HepG2 (cell line): ENCODE results near the gene REELD1. TPM values are rescaled to one million over a fixed set of nuclear protein-coding genes. Genes with fewer than 3 reads are reported as not detected.

Experiments
- ATAC-seq: fragments of 200-7000 bp; cut with Tn5 transposase; 3 replicates; pipeline ENCODE4 v1.9.1; 2020; ENCODE audit warnings: mild to moderate bottlenecking, moderate library complexity
- BruUV-seq: library from RNA; stranded (reverse); fragments of 400-500 nt; replicated peaks from 2 replicates; lab custom pipeline; 2021; lab: Mats Ljungman, UMichigan
- CTCF ChIA-PET: fragments of 300-600 bp; formaldehyde crosslinking; extraction: SDS; loops from one replicate; lab custom pipeline; 2021; ENCODE audit warnings: low total read pairs, inconsistent platforms, low intra/inter-chr PET ratio; lab: Yijun Ruan, JAX
- POLR2A ChIA-PET: fragments of 350-600 bp; sonication (Branson Sonifier 250); formaldehyde crosslinking; loops from one replicate; lab custom pipeline; 2020; ENCODE audit warnings: antibody characterized with exemption, inconsistent platforms; lab: Yijun Ruan, JAX
- DNase-seq: peaks from one replicate; pipeline ENCODE4 v3.0.0-alpha.2; 2015; ENCODE audit warnings: low spot score
- FAIRE-seq: peaks from 3 replicates; lab custom pipeline; 2011; peaks lifted over from hg19 to GRCh38; lab: Jason Lieb, UNC
- H2AFZ ChIP-seq: one replicate; pipeline ENCODE4 v1.6.1; 2011; ENCODE audit warnings: low read length, inconsistent platforms
- H3K27ac ChIP-seq: fragments of 300-600 bp; 3 replicates; pipeline ENCODE4 v1.8.0; 2011; ENCODE audit warnings: mixed run types, mild to moderate bottlenecking, mixed read lengths, low read length, inconsistent platforms; ENCODE audit not compliant: insufficient read depth; ENCODE audit errors: extremely low read length
- H3K27me3 ChIP-seq, 2 experiments: fragments of 200-600 bp in 1 of 2; 2 replicates in 1 of 2; 3 replicates in 1 of 2; pipeline versions ENCODE4 v1.6.0 to v1.8.0; 2011; ENCODE audit warnings: low read length in 2 of 2, mild to moderate bottlenecking in 2 of 2, moderate library complexity in 2 of 2, inconsistent platforms in 1 of 2; ENCODE audit not compliant: insufficient read depth in 2 of 2, control insufficient read depth in 1 of 2
- H3K36me3 ChIP-seq, 2 experiments: fragments of 200-600 bp in 1 of 2; replicated peaks in 1 of 2; 2 replicates in 1 of 2; 3 replicates in 1 of 2; pipeline versions ENCODE4 v1.5.1 to v1.8.0; 2011; ENCODE audit warnings: low read length in 2 of 2, inconsistent platforms in 1 of 2; ENCODE audit not compliant: insufficient read depth in 2 of 2, control insufficient read depth in 1 of 2
- H3K4me1 ChIP-seq: 2 replicates; pipeline ENCODE4 v1.5.1; 2012; ENCODE audit warnings: low read length, inconsistent platforms; ENCODE audit not compliant: insufficient read depth
- H3K4me2 ChIP-seq: 2 replicates; pipeline ENCODE4 v1.6.0; 2011; ENCODE audit warnings: low read depth, low read length, inconsistent platforms
- H3K4me3 ChIP-seq, 3 experiments: fragments of 200-600 bp in 1 of 3; sonication (generic), shearing (Covaris generic) in 1 of 3; replicated peaks in 1 of 3; 2 replicates each; pipeline ENCODE4 v1.5.1; 2011 to 2016; ENCODE audit warnings: low read length in 3 of 3, inconsistent platforms in 2 of 3, low read depth in 2 of 3, mild to moderate bottlenecking in 2 of 3, control low read depth in 1 of 3, mixed read lengths in 1 of 3; ENCODE audit not compliant: insufficient read depth in 1 of 3
- H3K79me2 ChIP-seq: one replicate; pipeline ENCODE4 v1.6.1; 2011; ENCODE audit warnings: low read length, inconsistent platforms; ENCODE audit not compliant: insufficient read depth
- H3K9ac ChIP-seq: 2 replicates; pipeline ENCODE4 v1.6.0; 2011; ENCODE audit warnings: mild to moderate bottlenecking, low read depth, low read length, inconsistent platforms; ENCODE audit not compliant: insufficient read depth
- H3K9me3 ChIP-seq: 2 replicates; pipeline ENCODE4 v1.5.1; 2012; ENCODE audit warnings: mild to moderate bottlenecking, low read length
- H4K20me1 ChIP-seq: 2 replicates; pipeline ENCODE4 v1.6.0; 2011; ENCODE audit warnings: inconsistent platforms, mild to moderate bottlenecking, low read length, moderate library complexity; ENCODE audit not compliant: insufficient read depth
- GATAD1 ChIP-seq: IDR thresholded peaks from 2 replicates; pipeline ENCODE4 v1.6.1; 2016; ENCODE audit warnings: missing genetic modification reagents, missing compliant biosample characterization
- KDM2A ChIP-seq: sonication (generic); formaldehyde crosslinking; IDR thresholded peaks from 2 replicates; pipeline ENCODE4 v1.4.0; 2020; ENCODE audit warnings: low read depth, missing genetic modification reagents, borderline replicate concordance
- KDM5B ChIP-seq: sonication (generic); formaldehyde crosslinking; IDR thresholded peaks from 2 replicates; pipeline ENCODE4 v1.4.0; 2020; ENCODE audit warnings: missing genetic modification reagents, mild to moderate bottlenecking, borderline replicate concordance
- PLRG1 ChIP-seq: fragments of 450-650 bp; conservative IDR thresholded peaks from 2 replicates; pipeline ENCODE4 v1.6.1; 2016
- ZNF124 ChIP-seq: sonication (generic); formaldehyde crosslinking; IDR thresholded peaks from 2 replicates; pipeline ENCODE4 v1.4.0; 2020; ENCODE audit warnings: missing genetic modification reagents
- ZNF274 ChIP-seq: sonication (generic); formaldehyde crosslinking; IDR thresholded peaks from 2 replicates; pipeline ENCODE4 v1.5.1; 2020; ENCODE audit warnings: mild to moderate bottlenecking, missing genetic modification reagents
- ZNF282 ChIP-seq: fragments of 450-650 bp; IDR thresholded peaks from 2 replicates; pipeline ENCODE4 v1.6.1; 2018; ENCODE audit not compliant: partially characterized antibody
- ZNF777 ChIP-seq: sonication (generic); formaldehyde crosslinking; IDR thresholded peaks from 2 replicates; pipeline ENCODE4 v1.4.0; 2020; ENCODE audit warnings: missing genetic modification reagents
- ZNF816 ChIP-seq: sonication (generic); formaldehyde crosslinking; IDR thresholded peaks from 2 replicates; pipeline ENCODE4 v1.8.0; 2022; ENCODE audit warnings: missing genetic modification reagents, mild to moderate bottlenecking, borderline replicate concordance
- ZNF83 ChIP-seq: sonication (generic); formaldehyde crosslinking; IDR thresholded peaks from 2 replicates; pipeline ENCODE4 v1.4.0; 2020; ENCODE audit warnings: missing genetic modification reagents, mild to moderate bottlenecking, borderline replicate concordance
- WGBS: methylation state at CpG from one replicate; pipeline ENCODE4 v1.1.6; 2017; ENCODE audit warnings: low lambda C conversion rate; 5-methylcytosine and 5-hydroxymethylcytosine counted together
- in situ Hi-C: cut with HindIII; loops from 2 replicates; pipeline ENCODE4 v1.10.0; 2017; ENCODE audit warnings: low pct_unique_long_range_greater_than_20kb; ENCODE audit not compliant: extremely low pct_ligation_motif_present
- intact Hi-C: fragments of 100-400 bp; cut with micrococcal nuclease; formaldehyde crosslinking; loops from one replicate; pipeline ENCODE4 v1.10.0; 2022; ENCODE audit not compliant: unreplicated experiment
- polyA plus RNA-seq, 8 experiments: library from polyadenylated mRNA; depleted of rRNA in 3 of 8; stranded (reverse) in 7 of 8; unstranded in 1 of 8; fragments of >200 nt; fragmentation: Illumina TruSeq in 4 of 8; extraction: Trizol in 4 of 8; gene quantifications; 2 replicates each; pipeline versions ENCODE4 v1.2.1 to v1.2.3, GENCODE V29; 2011 to 2016; ENCODE audit warnings: low read depth in 4 of 8, missing spikeins in 1 of 8, mixed read lengths in 1 of 8; ENCODE audit not compliant: insufficient read depth in 1 of 8
- total RNA-seq, 5 experiments: library from RNA; depleted of rRNA; stranded (reverse); fragments of >200 nt; fragmentation: Illumina TruSeq; extraction: Trizol; gene quantifications; 2 replicates each; pipeline ENCODE4 v1.2.3, GENCODE V29; 2016; ENCODE audit warnings: low read depth in 1 of 5
- TF ChIP-seq, protein P1 (sequence below): IDR thresholded peaks from 2 replicates; pipeline ENCODE4 v1.6.1; 2016
- TF ChIP-seq, protein P2 (sequence below): sonication (generic); formaldehyde crosslinking; IDR thresholded peaks from 2 replicates; pipeline ENCODE4 v1.4.0; 2020; ENCODE audit warnings: missing genetic modification reagents

REELD1 gene
- total and polyA plus RNA-seq, 2 of the 13 experiments (the other 11 are each of a cell fraction or from before 2014, with no cell fraction given) = 0.04 to 0.26 TPM

DNA sequence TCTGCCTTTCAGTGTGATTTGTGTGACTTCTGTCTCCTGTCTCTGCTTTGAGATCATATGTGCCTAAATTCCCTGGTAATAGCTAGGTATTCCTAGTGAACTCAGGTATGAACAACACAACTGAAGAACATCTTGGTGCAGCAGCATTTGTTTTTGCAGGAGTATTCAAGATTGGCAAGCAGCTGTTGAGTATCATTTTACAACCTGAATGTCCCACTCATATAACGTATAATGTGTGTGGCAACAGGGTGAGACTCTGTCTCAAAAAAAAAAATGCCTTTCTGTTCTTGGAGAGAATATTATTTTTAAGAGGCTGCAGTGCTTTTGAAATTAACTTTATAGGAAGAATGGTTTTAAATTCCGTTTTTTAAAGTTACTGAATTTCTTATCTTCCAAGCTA, 31.1 kb upstream of the REELD1 start:
- POLR2A ChIA-PET = no interaction called here
- Histone ChIP-seq H3K4me2 (no peak overlapping the region), H3K27me3 (no peaks in the 10 kb centered on the region), H3K4me3 (no peak overlapping the region), H3K27ac (no peak overlapping the region), H3K4me1 (0 out of 2 replicates have a peak, but pooled peaks cover 13% of the 10 kb centered on the region), H3K9me3 (no peaks in the 10 kb centered on the region), H4K20me1 (no peaks in the 10 kb centered on the region; the same call in 1 of the 2 replicates), H3K79me2 (peaks cover 7% of the 10 kb centered on the region), H2AFZ (no peak overlapping the region), H3K36me3 (peaks cover 4 to 33% of the 10 kb centered on the region in 2 experiments; a peak in 3 of 5 replicates), H3K9ac (no peak overlapping the region)
- no peak for DNase-seq
- no peak for FAIRE-seq
- intact Hi-C loops (no loop called here), in situ Hi-C loops (no loop called here)
- 95% methylated on average over 2 of the region's 2 CpGs for WGBS
- BruUV-seq = no TSS peak
- no peak for ATAC-seq
- CTCF ChIA-PET = no interaction called here
- no peak for TF ChIP-seq KDM5B (CRISPR knock-in tag)
- TF ChIP-seq, protein P1, sequence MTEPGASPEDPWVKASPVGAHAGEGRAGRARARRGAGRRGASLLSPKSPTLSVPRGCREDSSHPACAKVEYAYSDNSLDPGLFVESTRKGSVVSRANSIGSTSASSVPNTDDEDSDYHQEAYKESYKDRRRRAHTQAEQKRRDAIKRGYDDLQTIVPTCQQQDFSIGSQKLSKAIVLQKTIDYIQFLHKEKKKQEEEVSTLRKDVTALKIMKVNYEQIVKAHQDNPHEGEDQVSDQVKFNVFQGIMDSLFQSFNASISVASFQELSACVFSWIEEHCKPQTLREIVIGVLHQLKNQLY (CRISPR knock-in tag) = no peak

DNA sequence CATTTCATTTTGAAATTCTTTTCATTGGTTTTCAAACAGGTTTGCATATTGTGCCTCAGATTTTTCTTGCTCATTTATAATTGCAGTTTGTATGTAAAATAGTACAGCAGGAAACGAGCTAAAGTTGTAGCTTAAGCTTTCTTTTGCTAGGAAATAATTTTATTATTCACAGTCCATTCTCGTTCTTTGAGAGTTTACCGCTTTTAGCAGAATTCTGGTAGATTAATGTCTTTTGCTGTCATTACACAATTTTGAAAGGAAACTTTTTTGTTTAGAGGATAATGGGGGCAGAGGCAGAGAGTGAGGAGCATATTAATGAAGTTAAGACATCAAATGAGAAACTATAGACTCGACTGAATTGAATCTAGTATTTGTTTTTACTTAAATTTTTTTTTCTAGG, 28.3 kb upstream of the REELD1 start:
- ChIA-PET POLR2A (no interaction called here), CTCF (no interaction called here)
- no TSS peak for BruUV-seq
- Histone ChIP-seq H3K27ac (no peak overlapping the region), H3K36me3 (peaks cover 9 to 47% of the 10 kb centered on the region in 2 experiments), H3K4me1 (no peaks in the 10 kb centered on the region), H3K27me3 (no peaks in the 10 kb centered on the region), H3K4me2 (no peak overlapping the region)
- no peak for DNase-seq
- in situ Hi-C loops = no loop called here
- WGBS = 94% methylated on average over 4 of the region's 4 CpGs
- TF ChIP-seq ZNF124 (CRISPR knock-in tag) (no peak), ZNF816 (CRISPR knock-in tag) (no peak), ZNF777 (CRISPR knock-in tag) (no peak), ZNF282 (no peak), GATAD1 (CRISPR knock-in tag) (no peak), ZNF83 (CRISPR knock-in tag) (no peak), PLRG1 (no peak), KDM2A (CRISPR knock-in tag) (no peak), ZNF274 (CRISPR knock-in tag) (no peak)
- TF ChIP-seq, protein P2, sequence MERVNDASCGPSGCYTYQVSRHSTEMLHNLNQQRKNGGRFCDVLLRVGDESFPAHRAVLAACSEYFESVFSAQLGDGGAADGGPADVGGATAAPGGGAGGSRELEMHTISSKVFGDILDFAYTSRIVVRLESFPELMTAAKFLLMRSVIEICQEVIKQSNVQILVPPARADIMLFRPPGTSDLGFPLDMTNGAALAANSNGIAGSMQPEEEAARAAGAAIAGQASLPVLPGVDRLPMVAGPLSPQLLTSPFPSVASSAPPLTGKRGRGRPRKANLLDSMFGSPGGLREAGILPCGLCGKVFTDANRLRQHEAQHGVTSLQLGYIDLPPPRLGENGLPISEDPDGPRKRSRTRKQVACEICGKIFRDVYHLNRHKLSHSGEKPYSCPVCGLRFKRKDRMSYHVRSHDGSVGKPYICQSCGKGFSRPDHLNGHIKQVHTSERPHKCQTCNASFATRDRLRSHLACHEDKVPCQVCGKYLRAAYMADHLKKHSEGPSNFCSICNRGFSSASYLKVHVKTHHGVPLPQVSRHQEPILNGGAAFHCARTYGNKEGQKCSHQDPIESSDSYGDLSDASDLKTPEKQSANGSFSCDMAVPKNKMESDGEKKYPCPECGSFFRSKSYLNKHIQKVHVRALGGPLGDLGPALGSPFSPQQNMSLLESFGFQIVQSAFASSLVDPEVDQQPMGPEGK = no peak
- TF ChIP-seq, all 625 proteins: peak for 0
- FAIRE-seq = no peak
- no peak overlapping the region for H2AFZ ChIP-seq
- no peak overlapping the region for H3K4me3 ChIP-seq
- intact Hi-C loops = no loop called here
- ATAC-seq = no peak
- H4K20me1 ChIP-seq = no peaks in the 10 kb centered on the region; the same call in 1 of the 2 replicates
- no peak overlapping the region for H3K9ac ChIP-seq
- no peaks in the 10 kb centered on the region for H3K9me3 ChIP-seq
- no peaks in the 10 kb centered on the region for H3K79me2 ChIP-seq
